Urinary bladder (tissue), 4 donors: ENCODE results near the gene SORCS3. TPM values are rescaled to one million over a fixed set of nuclear protein-coding genes. Genes with fewer than 3 reads are reported as not detected.

ENCODE experiments used
- DNase-seq: peaks from one replicate; pipeline ENCODE4 v3.0.0-alpha.2; 2015; ENCODE audit errors: extremely low spot score
- H3K27ac ChIP-seq: one replicate; pipeline ENCODE4 v1.5.1; 2013; ENCODE audit warnings: low read depth, mild to moderate bottlenecking, moderate library complexity
- H3K36me3 ChIP-seq: one replicate; pipeline ENCODE4 v1.6.1; 2013; ENCODE audit warnings: mild to moderate bottlenecking, moderate library complexity; ENCODE audit not compliant: insufficient read depth
- H3K4me1 ChIP-seq: one replicate; pipeline ENCODE4 v1.6.1; 2013; ENCODE audit warnings: mild to moderate bottlenecking, moderate library complexity; ENCODE audit not compliant: insufficient read depth
- H3K4me3 ChIP-seq: one replicate; pipeline ENCODE4 v1.5.1; 2013; ENCODE audit warnings: low read depth, low read length
- WGBS: extraction: QIAGEN DNeasy Blood & Tissue Kit; methylation state at CpG from one replicate; pipeline ENCODE4 v1.1.7; 2013; 5-methylcytosine and 5-hydroxymethylcytosine counted together
- polyA plus RNA-seq: library from polyadenylated mRNA; stranded (reverse); fragments of 200-250 nt; gene quantifications from one replicate; pipeline ENCODE4 v1.2.3, GENCODE V29; 2013
- total RNA-seq: library from RNA; depleted of rRNA; stranded (reverse); fragments of >200 nt; gene quantifications from one replicate; pipeline ENCODE4 v1.2.3, GENCODE V29; 2014
- donor health status: healthy with polysubstance abuse.
- donor health status: healthy.

The SORCS3 gene
- total and polyA plus RNA-seq, 2 donors: 0.27 to 1.3 TPM

- WGBS: 80% methylated on average over 1 of the region's 1 CpG
Measured at GRCh38 chr10:104658067-104658466, 17.0 kb downstream of the SORCS3 start.

GRCh38 chr10:104659809-104660208, 18.7 kb downstream of the SORCS3 start:
- no peak for DNase-seq
- Histone ChIP-seq H3K4me3 (no peak overlapping the region), H3K27ac (no peak overlapping the region), H3K4me1 (no peaks in the 10 kb centered on the region), H3K36me3 (no peaks in the 10 kb centered on the region)
- 60% methylated on average over 4 of the region's 4 CpGs for WGBS

More at GRCh38 chr10:104658067-104658466, 17.0 kb downstream of the SORCS3 start:
- Histone ChIP-seq H3K4me1 (no peaks in the 10 kb centered on the region), H3K36me3 (no peaks in the 10 kb centered on the region), H3K4me3 (no peak overlapping the region), H3K27ac (no peak overlapping the region)
- no peak for DNase-seq

- Histone ChIP-seq H3K27ac (no peak overlapping the region), H3K36me3 (no peaks in the 10 kb centered on the region), H3K4me3 (no peak overlapping the region), H3K4me1 (no peaks in the 10 kb centered on the region)
- WGBS: 79% methylated on average over 5 of the region's 5 CpGs
- DNase-seq: no peak
Measured at GRCh38 chr10:104663076-104663475, 22.0 kb downstream of the SORCS3 start.

GRCh38 chr10:104663563-104663962, 22.5 kb downstream of the SORCS3 start:
- Histone ChIP-seq H3K4me1 (no peaks in the 10 kb centered on the region), H3K36me3 (no peaks in the 10 kb centered on the region), H3K4me3 (no peak overlapping the region), H3K27ac (no peak overlapping the region)
- no peak for DNase-seq
- 86% methylated on average over 3 of the region's 3 CpGs for WGBS

- WGBS: 65% methylated on average over 5 of the region's 5 CpGs
- no peaks in the 10 kb centered on the region for H3K4me1 ChIP-seq
- H3K36me3 ChIP-seq: no peaks in the 10 kb centered on the region
- no peak overlapping the region for H3K27ac ChIP-seq
- H3K4me3 ChIP-seq: no peak overlapping the region
- DNase-seq: no peak
Measured at GRCh38 chr10:104664205-104664604, 23.1 kb downstream of the SORCS3 start.

- no peaks in the 10 kb centered on the region for H3K4me1 ChIP-seq
- H3K27ac ChIP-seq: no peak overlapping the region
- no peak for DNase-seq
- 73% methylated on average over 4 of the region's 4 CpGs for WGBS
- H3K36me3 ChIP-seq: no peaks in the 10 kb centered on the region
- H3K4me3 ChIP-seq: no peak overlapping the region
Measured at GRCh38 chr10:104665174-104665573, 24.1 kb downstream of the SORCS3 start.

- 66% methylated on average over 5 of the region's 5 CpGs for WGBS
- no peak overlapping the region for H3K4me3 ChIP-seq
- no peaks in the 10 kb centered on the region for H3K36me3 ChIP-seq
- no peaks in the 10 kb centered on the region for H3K4me1 ChIP-seq
- DNase-seq: no peak
- no peak overlapping the region for H3K27ac ChIP-seq
Measured at GRCh38 chr10:104666106-104666505, 25.0 kb downstream of the SORCS3 start.

GRCh38 chr10:104676874-104677273, 35.8 kb downstream of the SORCS3 start:
- Histone ChIP-seq H3K4me3 (no peak overlapping the region), H3K4me1 (no peaks in the 10 kb centered on the region), H3K27ac (no peak overlapping the region), H3K36me3 (no peaks in the 10 kb centered on the region)
- WGBS: 83% methylated on average over 1 of the region's 1 CpG
- no peak for DNase-seq

- no peak for DNase-seq
- Histone ChIP-seq H3K27ac (no peak overlapping the region), H3K36me3 (no peaks in the 10 kb centered on the region), H3K4me3 (no peak overlapping the region), H3K4me1 (no peaks in the 10 kb centered on the region)
Measured at GRCh38 chr10:104678658-104679057, 37.6 kb downstream of the SORCS3 start.

- no peak overlapping the region for H3K27ac ChIP-seq
- H3K4me1 ChIP-seq: no peaks in the 10 kb centered on the region
- DNase-seq: peak; percentile 28
- no peaks in the 10 kb centered on the region for H3K36me3 ChIP-seq
- 20% methylated on average over 35 of the region's 35 CpGs for WGBS
- no peak overlapping the region for H3K4me3 ChIP-seq
Measured at GRCh38 chr10:104680467-104681401, 39.6 kb downstream of the SORCS3 start.

GRCh38 chr10:104681485-104681884, 40.4 kb downstream of the SORCS3 start:
- Histone ChIP-seq H3K4me1 (no peaks in the 10 kb centered on the region), H3K36me3 (no peaks in the 10 kb centered on the region), H3K4me3 (no peak overlapping the region), H3K27ac (no peak overlapping the region)
- DNase-seq: no peak
- WGBS: 89% methylated on average over 2 of the region's 2 CpGs

GRCh38 chr10:104683567-104683966, 42.5 kb downstream of the SORCS3 start:
- H3K4me1 ChIP-seq: no peaks in the 10 kb centered on the region
- WGBS: 95% methylated on average over 1 of the region's 1 CpG
- H3K4me3 ChIP-seq: no peak overlapping the region
- no peak overlapping the region for H3K27ac ChIP-seq
- DNase-seq: no peak
- no peaks in the 10 kb centered on the region for H3K36me3 ChIP-seq

GRCh38 chr10:104686829-104687228, 45.7 kb downstream of the SORCS3 start:
- Histone ChIP-seq H3K27ac (no peak overlapping the region), H3K36me3 (no peaks in the 10 kb centered on the region), H3K4me1 (no peaks in the 10 kb centered on the region), H3K4me3 (no peak overlapping the region)
- no peak for DNase-seq
- 55% methylated on average over 1 of the region's 1 CpG for WGBS

GRCh38 chr10:104688251-104689042, 47.4 kb downstream of the SORCS3 start:
- Histone ChIP-seq H3K4me3 (no peak overlapping the region), H3K36me3 (no peaks in the 10 kb centered on the region), H3K4me1 (no peaks in the 10 kb centered on the region), H3K27ac (no peak overlapping the region)
- no peak for DNase-seq
- WGBS: 60% methylated on average over 18 of the region's 18 CpGs
